HG03520 (cell line): Measurements from ENCODE around the gene DDX51.
"Not testable (repeated sequence)": the region's sequence is repeated elsewhere in the genome, so short reads cannot be mapped to it uniquely, and the experiment has no call there.

Experiments used
- ATAC-seq: cut with Tn5 transposase; IDR thresholded peaks from one replicate; pipeline ENCODE4 v1.9.1; 2021; ENCODE audit warnings: mild to moderate bottlenecking, moderate library complexity; ENCODE audit not compliant: unreplicated experiment

The DDX51 gene

DNA sequence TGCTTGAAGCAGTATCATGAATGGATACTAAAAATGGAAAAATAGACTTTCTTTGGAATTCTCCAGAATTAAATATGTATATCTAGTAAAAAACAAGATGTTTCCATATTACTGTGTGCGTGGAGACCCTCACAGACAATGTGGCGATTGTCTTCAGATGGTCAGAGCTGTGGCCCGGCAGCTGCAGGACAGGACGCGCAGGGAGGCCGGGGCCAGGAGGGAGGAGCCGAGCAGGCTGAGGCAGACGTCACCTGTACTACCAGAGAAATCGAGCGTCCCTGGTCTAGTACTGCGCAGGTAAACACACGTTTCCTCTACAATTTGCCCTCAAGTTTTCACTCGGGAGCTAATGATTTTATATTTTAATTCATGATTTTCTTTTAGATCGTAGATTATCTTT is 22.8 kb downstream of the DDX51 start:
- ATAC-seq = no peak

DNA sequence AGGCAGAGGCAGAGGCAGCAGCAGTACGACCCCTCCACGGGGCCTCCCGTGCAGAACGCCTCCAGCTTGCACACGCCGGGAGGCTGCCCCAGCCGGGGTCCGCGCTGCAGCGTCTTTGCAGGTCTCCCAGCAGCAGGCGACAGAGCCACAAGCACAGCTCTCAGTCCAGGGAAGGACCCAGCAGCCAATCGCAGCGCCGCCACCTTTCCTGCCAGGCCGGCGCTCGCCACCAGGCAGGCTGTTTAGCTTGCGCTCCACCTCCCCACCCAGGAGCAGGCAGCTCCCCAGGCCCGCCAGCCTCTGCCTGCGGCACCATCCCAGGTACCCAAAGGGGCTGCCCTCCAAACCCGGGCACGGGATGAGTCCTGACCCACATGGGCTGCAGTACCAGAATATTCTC is 25.2 kb downstream of the DDX51 start:
- ATAC-seq = no peak

DNA sequence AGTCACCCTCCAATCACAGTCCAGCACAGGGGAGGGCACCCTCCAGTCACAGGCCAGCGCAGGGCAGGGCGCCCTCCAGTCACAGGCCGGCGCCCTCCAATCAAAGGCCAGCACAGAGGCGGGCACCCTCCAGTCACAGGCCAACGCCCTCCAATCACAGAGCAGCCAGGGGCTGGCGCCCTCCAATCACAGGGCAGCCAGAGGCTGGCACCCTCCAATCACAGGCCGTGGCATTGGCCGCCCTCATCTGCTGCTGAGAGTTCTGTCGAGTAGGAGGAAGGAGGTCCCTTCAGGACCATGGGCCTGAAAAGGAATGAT is 26.6 kb downstream of the DDX51 start:
- no peak for ATAC-seq

DNA sequence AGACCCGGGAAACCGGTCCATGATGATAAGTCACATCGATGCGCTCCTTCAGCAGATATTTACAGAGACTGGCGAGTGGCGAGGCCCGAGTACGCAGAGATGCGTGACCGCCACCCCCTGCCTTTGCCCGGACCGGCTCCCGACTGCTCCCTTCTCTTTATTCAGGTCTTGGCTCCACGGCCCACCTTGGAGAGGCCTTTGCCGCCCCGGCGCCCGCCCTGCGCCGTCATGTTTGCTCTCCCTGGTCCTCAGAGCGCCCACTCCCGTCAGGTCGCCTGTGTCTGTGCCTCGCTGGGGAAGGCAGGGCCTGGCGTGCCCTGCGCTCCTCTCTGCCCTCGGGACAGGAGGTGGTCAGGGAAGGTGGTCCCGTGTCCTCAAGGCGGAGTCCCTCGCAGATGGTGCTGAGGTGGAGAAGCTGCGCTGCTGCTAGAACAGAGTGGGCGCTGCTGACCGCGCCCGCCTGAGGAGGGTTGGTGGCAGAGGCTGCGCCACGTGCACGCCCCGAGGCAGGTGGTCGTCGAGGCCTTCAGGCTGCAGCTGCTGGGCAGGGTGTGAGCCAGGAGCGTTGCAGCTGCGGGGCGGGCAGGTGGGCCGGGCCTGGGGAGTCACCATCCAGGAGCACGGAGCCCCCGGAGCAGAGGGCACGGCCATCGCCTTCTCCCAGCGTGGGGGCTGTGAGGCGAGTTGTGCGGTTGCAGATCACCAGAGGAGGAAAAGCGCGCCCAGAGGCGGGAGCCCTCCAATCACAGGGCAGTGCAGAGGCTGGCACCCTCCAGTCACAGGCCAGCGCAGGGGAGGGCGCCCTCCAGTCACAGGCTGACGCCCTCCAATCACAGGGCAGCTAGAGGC is 27.2 kb downstream of the DDX51 start:
- no peak for ATAC-seq

DNA sequence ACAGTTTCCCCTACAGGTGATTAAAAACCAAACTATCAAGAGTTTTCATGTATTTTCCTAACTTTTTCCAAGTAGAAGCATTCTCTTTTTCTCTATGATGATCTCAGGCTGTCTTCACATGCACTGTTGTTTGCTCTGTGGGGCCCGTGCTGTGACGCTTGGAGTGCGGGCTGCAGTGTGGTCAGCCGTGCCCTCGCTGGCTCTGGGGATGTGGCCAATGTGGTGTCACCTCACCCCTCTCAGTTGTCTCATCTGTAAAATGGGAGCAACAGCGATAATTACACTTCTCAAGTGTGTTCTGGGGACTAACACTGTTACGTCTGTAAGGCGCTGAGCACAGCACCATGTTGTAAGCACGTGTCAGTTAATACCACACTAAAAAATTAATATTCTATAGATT is 28.6 kb downstream of the DDX51 start:
- ATAC-seq = no peak

DNA sequence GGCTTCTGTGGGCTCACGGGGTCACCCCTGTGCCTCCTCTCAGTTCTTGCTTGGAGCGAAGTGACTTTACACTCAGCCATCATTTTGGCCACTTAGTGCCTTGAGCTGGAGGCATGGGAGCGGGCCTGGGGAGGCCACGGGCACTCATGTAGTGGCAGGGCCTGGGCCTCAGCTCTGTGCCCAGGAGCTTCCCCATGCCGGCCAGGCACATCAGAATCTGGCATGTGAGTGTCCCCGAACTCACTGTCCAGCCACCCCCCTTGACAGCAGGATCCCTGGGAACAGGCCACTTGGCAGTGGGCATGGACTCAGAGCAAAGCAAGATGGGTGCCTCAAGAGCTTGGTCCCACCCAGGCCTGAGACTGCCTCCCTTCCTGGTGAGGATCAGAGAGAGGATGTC is 29.5 kb downstream of the DDX51 start:
- ATAC-seq = no peak

DNA sequence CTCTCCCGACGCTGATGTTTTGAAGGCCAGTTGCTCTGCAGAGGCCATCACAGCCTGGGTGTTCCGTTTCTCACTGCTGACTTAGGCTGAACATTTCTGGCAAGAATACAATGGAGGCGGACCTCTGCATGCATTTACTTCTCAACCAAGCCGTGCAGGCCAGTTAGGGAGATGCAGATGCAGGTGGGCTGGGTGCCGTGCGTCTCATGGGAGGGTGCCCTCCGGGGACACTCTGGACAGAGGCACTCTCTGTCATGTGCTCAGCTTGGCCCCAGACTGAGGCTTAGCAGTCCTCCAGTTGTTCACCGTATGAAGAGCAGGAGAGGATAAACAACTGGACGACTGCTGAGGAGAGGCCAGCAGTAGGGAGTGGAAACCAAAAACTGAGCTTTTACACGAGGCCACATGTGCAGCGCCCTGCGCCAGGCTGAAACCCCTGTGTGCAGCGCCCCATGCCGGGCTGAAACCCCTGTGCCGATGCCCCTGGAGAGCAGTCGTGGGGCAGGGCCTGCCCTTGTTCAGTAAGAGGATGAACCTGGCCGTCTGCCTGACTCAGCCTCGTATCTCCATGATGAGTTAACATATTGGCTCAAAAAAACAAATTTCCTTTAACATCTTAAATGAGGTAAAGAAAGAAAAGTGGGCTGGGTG is 32.3 kb downstream of the DDX51 start:
- ATAC-seq = no peak

DNA sequence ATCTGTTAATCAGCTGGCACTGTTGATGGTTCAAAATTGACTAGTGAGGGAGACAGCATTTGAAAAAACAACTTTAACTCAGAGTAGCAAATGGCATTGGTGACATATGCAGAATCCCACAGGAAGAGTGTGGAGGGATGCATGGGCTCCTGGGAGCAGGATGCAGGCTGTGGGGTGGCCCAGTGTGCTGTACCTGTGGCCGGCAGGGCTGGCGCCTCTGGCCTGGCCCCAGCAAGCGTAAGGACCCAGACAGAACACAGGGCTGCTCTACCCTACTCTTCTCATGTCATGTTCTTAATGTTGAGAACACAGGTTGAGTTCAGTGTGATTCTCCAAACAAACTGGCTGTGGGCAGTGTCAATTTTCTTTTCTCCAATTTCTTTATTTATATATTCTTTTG is 33.4 kb downstream of the DDX51 start:
- no peak for ATAC-seq

DNA sequence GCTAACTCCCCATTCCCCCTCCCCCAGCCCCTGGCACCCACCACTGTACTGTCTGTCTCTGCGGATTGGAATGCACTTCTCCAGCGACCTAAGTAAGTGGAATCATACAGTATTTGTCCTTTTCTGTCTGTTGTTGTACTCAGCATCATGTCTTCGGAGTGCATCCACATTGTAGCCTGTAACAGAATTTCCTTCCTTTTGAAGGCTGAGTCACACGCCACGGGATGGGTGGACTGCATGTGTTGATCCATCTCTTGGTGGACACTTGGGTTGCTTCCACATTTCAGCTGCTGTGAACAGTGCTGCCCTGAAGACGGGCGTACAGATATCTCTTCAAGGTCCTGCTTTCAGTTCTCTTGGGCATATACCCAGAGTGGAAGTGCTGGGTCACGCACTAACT is 34.4 kb downstream of the DDX51 start:
- no peak for ATAC-seq

DNA sequence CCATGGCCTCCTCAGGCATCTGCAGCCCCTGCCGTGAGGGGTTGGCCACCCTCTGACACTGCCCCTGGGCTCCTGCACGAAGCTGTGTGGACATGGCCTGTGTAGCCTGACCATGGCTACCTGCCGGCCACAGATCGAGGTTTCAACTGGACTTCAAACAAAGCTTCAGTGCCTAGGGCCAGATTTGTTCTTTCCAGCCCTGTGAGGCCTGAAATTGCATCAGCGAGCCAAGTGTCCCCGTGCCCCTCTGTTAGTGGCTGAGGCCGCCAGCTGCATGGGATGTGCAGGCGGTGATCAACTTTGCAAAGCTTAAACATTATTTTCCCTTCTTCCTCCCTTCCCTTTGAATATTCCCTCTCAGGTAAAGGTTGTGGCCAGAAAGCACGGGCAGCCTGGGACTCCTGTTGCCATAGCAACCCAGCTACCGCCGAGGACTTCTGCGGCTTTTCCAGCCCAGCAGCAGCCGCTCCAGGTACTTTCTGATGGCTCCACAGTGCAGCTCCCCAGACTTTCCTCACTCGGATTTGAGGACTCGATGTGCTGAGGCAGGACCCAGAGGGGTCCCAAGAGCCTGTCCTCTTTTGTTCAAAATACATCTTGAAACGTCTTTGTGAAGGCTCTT is 35.8 kb downstream of the DDX51 start:
- no peak for ATAC-seq

DNA sequence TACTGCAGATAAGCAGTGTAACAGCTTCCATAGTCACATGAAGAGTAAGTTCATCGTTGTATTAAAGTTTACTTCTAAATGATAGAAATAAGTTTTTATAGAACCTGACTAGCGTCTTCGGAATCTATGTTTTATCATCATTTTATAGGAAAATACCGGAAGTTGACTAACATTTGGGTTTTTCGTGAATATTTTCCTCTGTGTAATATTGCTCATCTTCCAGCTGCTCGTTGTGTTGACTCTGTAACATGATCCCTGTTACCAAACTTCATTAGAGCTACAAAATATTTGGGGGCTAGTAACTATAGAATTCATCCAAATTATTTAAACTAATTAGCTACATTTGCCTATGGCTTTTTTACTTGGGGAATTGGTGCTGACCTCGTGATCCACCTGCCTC is 37.2 kb downstream of the DDX51 start:
- ATAC-seq = no peak

DNA sequence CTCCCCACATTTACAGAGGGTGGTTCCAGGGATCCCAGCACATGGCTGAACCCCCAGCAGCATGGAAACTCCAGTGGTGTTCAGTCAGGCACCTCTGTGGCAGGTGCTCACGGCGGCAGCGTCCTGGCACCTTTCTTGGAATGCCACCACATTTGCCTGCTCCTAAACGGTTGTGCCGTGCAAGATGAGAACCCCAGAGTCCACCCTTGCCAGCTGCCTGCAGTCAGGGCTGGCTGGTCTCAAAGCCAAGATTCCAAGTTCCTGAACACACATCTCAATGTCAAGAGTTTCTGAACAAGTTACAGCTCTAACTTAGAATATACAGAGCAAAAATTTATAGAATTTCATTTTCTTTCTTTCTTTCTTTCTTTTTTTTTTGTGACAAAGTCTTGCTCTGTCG is 38.7 kb downstream of the DDX51 start:
- ATAC-seq = no peak

DNA sequence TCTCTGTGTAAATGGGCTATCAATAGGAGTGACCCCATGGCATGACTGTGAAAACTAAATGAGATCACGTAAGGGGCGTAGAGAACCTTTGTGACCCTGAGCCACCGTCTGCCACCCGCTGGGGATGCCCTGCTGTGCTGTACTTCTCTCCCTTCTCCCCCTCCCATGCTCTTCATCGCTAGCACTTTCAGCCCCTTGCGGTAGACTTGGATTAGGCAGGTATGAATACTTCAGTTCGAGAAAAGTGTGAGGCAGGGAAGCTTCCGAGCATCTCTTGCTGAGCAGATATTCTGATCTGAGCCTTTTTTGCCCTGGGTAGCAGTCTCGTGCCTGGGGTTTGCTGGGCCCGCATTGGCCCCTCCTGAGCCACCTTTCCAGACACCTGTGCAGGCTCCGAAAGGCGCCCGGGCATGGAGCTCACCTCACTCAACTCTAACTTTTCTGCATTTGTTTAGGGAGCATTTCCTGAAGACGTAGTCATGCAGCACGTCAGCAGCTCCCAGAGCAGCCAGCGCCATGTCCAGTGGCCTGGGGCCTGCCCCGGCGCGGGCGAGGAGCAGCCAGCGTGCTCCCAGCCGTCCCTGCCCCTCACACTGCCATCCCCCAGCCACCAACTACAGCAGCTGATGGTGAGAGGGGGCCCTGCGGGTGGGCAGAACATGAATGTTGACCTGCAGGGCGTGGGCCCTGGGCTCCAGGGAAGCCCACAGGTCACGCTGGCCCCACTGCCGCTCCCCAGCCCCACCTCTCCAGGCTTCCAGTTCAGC is 40.4 kb downstream of the DDX51 start:
- ATAC-seq = no peak

DNA sequence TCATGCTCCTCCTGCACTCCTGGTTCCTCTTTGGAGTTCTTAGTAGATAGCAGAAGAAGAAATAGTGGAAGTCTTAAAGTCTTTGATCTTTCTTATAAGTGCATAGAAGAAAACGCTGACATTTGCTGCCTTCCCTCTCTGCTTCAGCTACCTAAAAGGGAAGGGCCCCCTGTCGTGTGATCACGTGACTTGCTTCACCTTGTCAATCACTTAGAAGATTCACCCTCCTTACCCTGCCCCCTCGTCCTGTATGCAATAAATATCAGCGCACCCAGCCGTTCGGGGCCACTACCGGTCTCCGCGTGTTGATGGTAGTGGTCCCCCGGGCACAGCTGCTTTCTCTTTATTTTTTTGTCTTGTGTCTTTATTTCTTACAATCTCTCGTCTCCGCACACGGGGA is 41.0 kb downstream of the DDX51 start:
- ATAC-seq = not testable (repeated sequence)

DNA sequence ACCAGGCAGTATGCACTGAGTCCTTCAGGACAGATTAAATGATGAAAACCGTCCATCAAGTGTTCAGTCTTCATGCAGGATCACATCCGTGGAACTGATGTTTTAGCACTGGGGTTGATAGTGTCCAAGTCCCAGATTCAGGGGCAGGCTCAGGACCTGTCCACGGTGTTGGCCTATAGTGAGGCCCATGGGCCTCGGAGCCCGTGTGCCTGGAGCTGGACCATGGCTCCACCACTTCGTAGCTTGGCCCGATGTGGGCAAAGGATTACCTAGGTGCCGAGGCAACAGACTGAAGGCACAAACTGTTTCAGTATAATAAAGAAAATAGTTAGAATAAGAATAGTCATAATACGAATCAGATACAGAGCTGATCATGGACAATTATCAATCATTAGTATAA is 41.8 kb downstream of the DDX51 start:
- no peak for ATAC-seq

DNA sequence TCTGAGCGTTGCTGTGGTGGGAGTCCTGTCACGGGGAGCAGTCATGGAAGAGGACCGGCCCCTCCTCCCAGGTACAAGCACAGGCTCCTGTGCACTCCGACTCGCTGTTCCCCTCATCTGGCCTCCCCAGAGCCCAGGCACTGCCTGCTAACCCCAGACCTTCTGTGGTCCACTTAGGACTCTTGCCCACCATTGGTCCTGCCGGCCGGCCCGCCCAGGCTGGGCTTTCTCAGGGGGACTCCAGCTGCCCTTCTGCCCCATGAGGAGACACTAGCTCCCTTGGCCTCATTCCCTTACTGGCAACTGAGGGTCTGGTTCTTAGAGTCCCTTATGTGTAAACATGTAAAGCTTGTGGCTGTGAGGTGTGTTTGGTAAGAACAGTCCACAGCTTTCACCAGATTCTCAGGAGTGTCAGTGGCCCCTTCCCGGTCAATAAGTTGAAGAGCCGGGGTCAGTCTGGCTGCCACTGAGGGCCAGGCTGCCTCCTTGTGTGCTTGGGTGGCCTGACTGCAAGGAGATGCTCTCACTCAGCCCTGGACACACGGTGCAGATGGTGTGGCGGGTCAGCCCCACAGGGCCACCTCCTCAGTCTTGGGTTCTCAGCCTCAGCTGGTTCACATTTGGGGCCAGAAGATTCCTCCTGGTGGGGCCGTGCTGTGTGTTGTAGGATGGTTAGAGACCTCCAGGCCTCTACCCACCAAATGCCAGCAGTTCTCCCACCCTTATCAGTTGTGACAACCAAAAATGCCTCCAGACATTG is 43.6 kb downstream of the DDX51 start:
- no peak for ATAC-seq

DNA sequence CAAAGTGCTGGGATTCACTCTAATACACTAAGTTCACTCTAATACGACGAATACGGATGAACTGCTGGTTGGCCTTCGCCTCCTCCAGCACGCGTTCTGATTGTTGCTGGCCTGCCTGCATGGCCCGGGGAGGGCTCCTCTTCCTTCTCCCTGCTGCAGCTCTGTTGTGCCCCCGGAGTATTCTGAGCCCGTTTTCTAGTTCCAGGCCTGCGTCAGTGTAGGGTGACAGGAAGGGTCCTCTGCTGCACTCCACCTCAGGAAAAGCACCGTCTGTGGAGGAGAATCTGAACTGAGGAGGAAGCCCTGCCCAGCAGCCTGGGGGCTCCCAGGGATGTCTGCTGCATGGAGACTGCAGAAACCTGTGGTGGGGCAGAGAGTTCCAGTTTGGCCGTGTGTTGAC is 44.4 kb downstream of the DDX51 start:
- no peak for ATAC-seq

DNA sequence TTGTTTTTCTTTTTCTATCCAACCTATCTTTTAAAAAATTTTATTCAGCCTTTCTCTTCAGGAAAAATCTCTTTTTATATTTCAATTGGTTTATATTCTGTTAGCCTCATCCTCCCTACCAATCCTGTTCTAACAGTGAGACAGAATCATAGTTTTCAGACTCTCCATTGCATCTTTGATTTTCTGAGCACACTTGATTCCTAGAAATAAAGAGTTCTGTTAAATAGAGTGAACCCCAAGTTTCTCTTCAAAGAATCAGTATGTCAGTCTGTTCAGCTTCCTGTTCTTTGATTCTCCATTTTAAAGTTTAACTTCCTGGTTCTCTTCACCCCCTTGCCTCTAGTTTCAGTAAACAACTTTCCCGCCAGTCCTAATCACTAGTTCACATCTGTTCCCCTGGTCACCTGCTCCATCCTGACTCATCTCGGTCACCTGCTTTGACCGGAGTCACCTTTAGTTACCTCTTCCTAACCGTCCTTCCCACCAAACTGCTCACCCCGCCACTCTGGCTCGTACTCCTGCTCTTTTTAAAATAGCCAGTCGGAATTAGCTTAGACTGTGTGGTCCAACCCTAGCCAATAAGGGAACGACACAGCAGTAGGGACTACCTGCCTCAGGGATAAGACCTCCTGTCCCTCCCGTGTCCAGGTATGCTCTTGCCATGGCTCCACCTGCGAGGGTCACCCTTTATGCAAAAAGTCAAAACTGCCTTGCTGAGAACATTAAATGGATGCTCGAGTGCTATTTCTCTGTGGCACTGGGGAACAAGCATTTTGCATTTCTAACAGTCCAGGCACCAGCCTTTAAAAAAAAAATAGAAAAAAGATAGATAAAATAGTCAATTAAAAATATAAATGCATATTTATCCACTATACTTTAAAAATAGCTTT is 48.4 kb downstream of the DDX51 start:
- no peak for ATAC-seq

DNA sequence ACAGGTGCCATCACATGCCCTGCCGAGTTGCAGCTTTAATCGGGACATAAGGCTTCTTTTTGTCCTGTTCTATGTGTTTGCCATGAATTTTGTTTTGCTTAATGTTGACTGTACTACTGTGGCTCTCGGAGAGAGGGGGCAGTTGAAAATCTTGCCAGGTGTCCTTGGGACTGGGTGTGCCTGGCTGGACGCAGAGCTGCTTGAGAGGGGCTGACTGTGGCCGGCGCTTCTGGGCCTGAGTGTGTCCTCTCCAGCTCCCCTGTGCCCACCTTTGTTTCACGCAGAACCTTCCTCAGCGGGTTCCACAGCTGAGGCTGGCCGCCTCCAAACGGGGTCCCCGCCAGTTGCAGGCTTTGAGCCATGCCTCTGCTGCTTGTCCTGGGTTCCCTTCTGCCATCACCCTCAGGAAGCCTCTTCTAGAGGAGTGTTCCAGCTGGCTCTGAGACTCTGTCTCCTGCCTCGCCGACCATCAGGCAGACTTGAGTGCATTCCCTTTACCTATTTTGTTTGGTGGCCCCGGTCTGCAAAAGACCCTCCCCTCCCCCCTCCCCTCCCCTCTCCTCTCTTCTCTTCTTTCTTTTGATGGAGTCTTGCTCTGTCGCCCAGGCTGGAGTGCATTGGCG is 49.7 kb downstream of the DDX51 start:
- no peak for ATAC-seq
